ENCODE data around the gene RNF145. TPM values are rescaled to one million over a fixed set of nuclear protein-coding genes. Genes with fewer than 3 reads are reported as not detected.
A peak's percentile ranks its signal among the peaks of the same experiment; 100 is the strongest.

Gene RNF145
- total RNA-seq (2022) (122 and 157 TPM in 2 replicates), Bru-seq, nascent RNA (percentile 99 among the genes with signal in this experiment), BruChase-seq, experiment 1, labeled RNA remaining after a 6-hour chase (percentile 92 among the genes with signal in this experiment), BruChase-seq, experiment 2, labeled RNA remaining after a 2-hour chase (percentile 98 among the genes with signal in this experiment)
- long read RNA-seq, transcript RNF145-202 (11 exons, 3,613 nt) = major isoform, 24 of 140 reads
- long read RNA-seq, partial matches to known transcripts = 83 of 140 reads
- long read RNA-seq, other reads (novel, unspliced or antisense) = 33 of 140 reads

DNA sequence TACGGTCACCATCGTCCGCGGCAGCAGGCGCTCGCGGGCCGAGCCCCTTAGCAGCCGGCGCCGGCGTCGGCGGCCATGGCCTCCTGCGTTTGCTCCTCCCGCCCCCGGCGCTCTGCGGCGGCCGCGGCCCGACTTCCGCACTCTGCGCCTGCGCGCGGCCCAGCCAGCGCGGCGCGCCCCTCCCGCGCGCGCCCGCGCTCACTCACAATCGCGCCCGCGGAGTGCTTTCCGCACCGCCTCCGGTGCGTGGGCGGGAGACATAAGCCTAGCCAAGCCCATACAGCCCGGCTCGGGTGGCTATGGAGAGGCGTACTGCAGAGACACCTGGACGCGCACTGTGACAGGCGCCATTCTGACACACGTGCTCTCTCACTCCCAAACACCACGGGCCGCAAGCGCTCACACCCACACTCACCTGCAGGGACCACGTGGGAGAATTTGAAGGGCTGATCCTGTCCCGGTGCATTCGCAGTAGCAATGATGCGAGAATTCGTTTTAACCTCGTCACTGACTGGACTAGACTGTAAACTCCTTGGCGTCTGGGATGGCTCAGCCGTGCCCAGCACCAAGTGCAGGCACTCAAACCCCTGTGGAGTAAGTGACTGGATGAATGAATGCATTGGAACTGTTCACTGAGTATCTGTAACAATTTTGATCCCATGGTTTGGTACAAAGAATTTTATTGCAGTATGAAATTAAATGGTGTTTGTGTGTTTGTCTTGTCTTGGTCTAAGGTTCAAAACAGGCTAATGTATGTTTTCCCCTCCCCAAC, at the start of gene RNF145:
Gene RNF145 (minus strand): TSS at position 116 of the 772 bp plus-strand sequence. CDS start 5,936 bp downstream, outside the sequence.
- Mint-ChIP-seq H3K4me1 (ENCODE audit: insufficient read depth, unreplicated experiment) (peaks cover 42% of the 10 kb centered on the region), H3K27me3 (ENCODE audit: insufficient read depth, unreplicated experiment) (no peaks in the 10 kb centered on the region), H3K27ac (ENCODE audit: low read depth, unreplicated experiment) (peak within 1 kb of the TSS; percentile 99), H3K9me3 (ENCODE audit: unreplicated experiment) (no peaks in the 10 kb centered on the region), H3K36me3 (ENCODE audit: insufficient read depth, unreplicated experiment) (peaks cover 49% of the 10 kb centered on the region), H3K4me3 (ENCODE audit: unreplicated experiment) (peak within 1 kb of the TSS; percentile 97)
- no peak for TF ChIP-seq CTCF (IDR thresholded peaks at IDR 0.05; ENCODE audit: unreplicated experiment)
- POLR2A ChIA-PET = interaction anchor here (0.8 to 13.7 kb wide), 6 partner anchors 7 to 50 kb away, joined by 3 to 650 read pairs (median 95); partner anchors contain the start of gene UBLCP1
- DNase-seq (ENCODE audit: unreplicated experiment) = peak; percentile 95
- CTCF ChIA-PET = interaction anchor here (1.8 kb wide), 1 partner anchor 18 kb away, joined by 7 read pairs; no protein-coding TSS in a partner anchor
- intact Hi-C loops (cut with micrococcal nuclease) = loop anchor here (1.0 kb wide), 4 partner anchors 9 to 107 kb away; partner anchors contain the start of gene UBLCP1
- TSS peak; percentile 75 for BruUV-seq (replicated peaks)

DNA sequence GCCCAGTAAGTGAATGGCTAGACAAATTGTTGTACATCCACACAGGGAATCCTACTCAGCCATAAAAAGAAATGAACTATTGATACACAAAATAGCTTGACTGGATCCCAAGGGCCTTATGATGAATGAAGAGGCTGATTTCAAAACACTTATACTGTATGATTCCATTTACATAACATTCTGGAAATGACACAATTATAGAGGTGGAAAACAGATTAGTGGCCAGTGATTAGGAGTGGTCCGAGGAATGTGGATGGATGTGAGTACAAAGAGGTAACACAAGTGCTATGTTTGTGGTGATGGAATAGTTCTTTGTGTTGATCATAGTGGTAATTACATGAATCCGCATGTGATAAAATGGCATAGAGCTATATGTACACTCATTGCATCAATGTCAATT, 49.0 kb upstream of the RNF145 start:
- BruUV-seq (replicated peaks) = no TSS peak
- intact Hi-C loops (cut with micrococcal nuclease) = no loop called here
- POLR2A ChIA-PET = interaction anchor here (1.0 to 6.3 kb wide), 7 partner anchors 13 to 79 kb away, joined by 4 to 81 read pairs (median 4); partner anchors contain the start of gene RNF145
- H3K4me3 Mint-ChIP-seq (ENCODE audit: unreplicated experiment) = no peak overlapping the region
- H3K9me3 Mint-ChIP-seq (ENCODE audit: unreplicated experiment) = peaks cover 7% of the 10 kb centered on the region
- H3K27ac Mint-ChIP-seq (ENCODE audit: low read depth, unreplicated experiment) = no peak overlapping the region
- H3K27me3 Mint-ChIP-seq (ENCODE audit: insufficient read depth, unreplicated experiment) = no peaks in the 10 kb centered on the region
- CTCF ChIA-PET = interaction anchor here (0.7 to 1.2 kb wide), 2 partner anchors 26 to 101 kb away, joined by 3 to 4 read pairs; no protein-coding TSS in a partner anchor
- peaks cover 15% of the 10 kb centered on the region for H3K4me1 Mint-ChIP-seq (ENCODE audit: insufficient read depth, unreplicated experiment)
- no peak for TF ChIP-seq CTCF (IDR thresholded peaks at IDR 0.05; ENCODE audit: unreplicated experiment)
- H3K36me3 Mint-ChIP-seq (ENCODE audit: insufficient read depth, unreplicated experiment) = peaks cover 10% of the 10 kb centered on the region
- no peak for DNase-seq (ENCODE audit: unreplicated experiment)

DNA sequence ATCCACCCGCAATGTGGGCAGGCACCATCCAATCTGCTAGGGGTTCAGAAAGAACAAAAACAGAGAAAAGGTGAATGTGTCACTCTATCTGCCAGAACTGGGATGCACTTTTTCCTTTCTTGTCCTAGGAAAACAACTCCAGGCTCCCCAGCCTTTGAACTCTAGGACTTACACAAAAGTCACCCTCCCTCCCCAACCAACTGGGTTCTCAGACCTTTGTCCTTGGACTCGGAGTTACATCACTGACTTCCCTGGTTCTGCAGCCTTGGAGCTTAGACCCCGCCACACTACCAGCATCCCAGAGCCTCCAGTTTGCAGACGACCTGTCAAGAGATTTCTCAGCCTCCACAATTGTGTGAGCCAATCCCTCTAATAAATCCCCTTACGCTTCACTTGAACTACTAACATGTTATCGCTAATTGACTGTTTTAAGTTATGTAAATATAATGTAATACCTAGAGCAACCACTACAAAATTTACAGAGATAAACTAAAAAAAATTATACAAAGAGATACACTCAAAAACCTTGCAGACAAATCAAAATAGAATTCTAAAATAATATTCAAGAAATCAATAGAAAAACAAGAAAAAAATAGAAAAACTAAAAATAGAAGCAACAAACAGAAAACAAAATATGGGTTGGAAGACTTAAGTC, 48.4 kb upstream of the RNF145 start:
- POLR2A ChIA-PET = interaction anchor here (0.7 to 6.3 kb wide), 6 partner anchors 29 to 758 kb away, joined by 3 to 81 read pairs (median 4); partner anchors contain the start of gene RNF145
- no peak for TF ChIP-seq CTCF (IDR thresholded peaks at IDR 0.05; ENCODE audit: unreplicated experiment)
- BruUV-seq (replicated peaks) = no TSS peak
- Mint-ChIP-seq H3K4me3 (ENCODE audit: unreplicated experiment) (no peak overlapping the region), H3K27me3 (ENCODE audit: insufficient read depth, unreplicated experiment) (no peaks in the 10 kb centered on the region), H3K9me3 (ENCODE audit: unreplicated experiment) (peaks cover 7% of the 10 kb centered on the region), H3K27ac (ENCODE audit: low read depth, unreplicated experiment) (no peak overlapping the region), H3K4me1 (ENCODE audit: insufficient read depth, unreplicated experiment) (peaks cover 15% of the 10 kb centered on the region), H3K36me3 (ENCODE audit: insufficient read depth, unreplicated experiment) (peaks cover 10% of the 10 kb centered on the region)
- intact Hi-C loops (cut with micrococcal nuclease) = no loop called here
- CTCF ChIA-PET = interaction anchor here (0.6 to 1.5 kb wide), 3 partner anchors 13 to 29 kb away, joined by 4 to 7 read pairs (median 4); no protein-coding TSS in a partner anchor
- DNase-seq (ENCODE audit: unreplicated experiment) = no peak
